Activated T-cell treated with anti-CD3 and anti-CD28 coated beads, Interleukin-2, amount 50 U/mL, for 72 hours (primary cell): ENCODE data around the gene ACTG2. TPM values are rescaled to one million over a fixed set of nuclear protein-coding genes. Genes with fewer than 3 reads are reported as not detected.
A peak's percentile ranks its signal among the peaks of the same experiment; 100 is the strongest.
"Not testable (repeated sequence)": the region's sequence is repeated elsewhere in the genome, so short reads cannot be mapped to it uniquely, and the experiment has no call there.

Experiments
- ATAC-seq, 2 donors: fragments of 150-1000 bp; cut with Tn5 transposase; replicated peaks in 1 of 2; 2 replicates each; pipeline ENCODE4 v1.10.0; 2021; ENCODE audit warnings: moderate library complexity in 2 of 2, mild to moderate bottlenecking in 1 of 2
- DNase-seq, 2 donors: peaks; one replicate each; pipeline ENCODE4 v3.0.0; 2021 to 2022; ENCODE audit warnings: mixed read lengths in 1 of 2
- H3K27ac Mint-ChIP-seq: one replicate; pipeline ENCODE4 v1.8.0; 2022; ENCODE audit warnings: mild to moderate bottlenecking, moderate library complexity, mixed read lengths
- H3K27me3 Mint-ChIP-seq: one replicate; pipeline ENCODE4 v1.8.0; 2022; ENCODE audit warnings: low read depth, mixed read lengths
- H3K36me3 Mint-ChIP-seq, 2 donors: one replicate each; pipeline ENCODE4 v1.8.0; 2022; ENCODE audit warnings: mixed read lengths in 2 of 2, mild to moderate bottlenecking in 1 of 2; ENCODE audit not compliant: insufficient read depth in 2 of 2
- H3K4me1 Mint-ChIP-seq: one replicate; pipeline ENCODE4 v1.8.0; 2022; ENCODE audit warnings: low read depth, mixed read lengths
- H3K4me3 Mint-ChIP-seq, 2 donors: one replicate each; pipeline ENCODE4 v1.8.0; 2022; ENCODE audit warnings: mild to moderate bottlenecking in 2 of 2, mixed read lengths in 2 of 2, moderate library complexity in 2 of 2
- H3K9me3 Mint-ChIP-seq, 2 donors: one replicate each; pipeline ENCODE4 v1.8.0; 2022; ENCODE audit warnings: mixed read lengths in 2 of 2
- total RNA-seq, 2 donors: library from RNA; stranded (reverse); gene quantifications; one replicate each; pipeline ENCODE4 v1.2.3, GENCODE V29; 2022

ACTG2 gene
- total RNA-seq, 2 donors from 2014 or later = 0.22 TPM; not detected in 1

- H3K36me3 Mint-ChIP-seq = peaks cover 3 to 30% of the 10 kb centered on the region in 2 donors
- no peak overlapping the region for H3K4me3 Mint-ChIP-seq
- H3K9me3 Mint-ChIP-seq = no peaks in the 10 kb centered on the region
- peaks cover 82% of the 10 kb centered on the region for H3K4me1 Mint-ChIP-seq
- H3K27me3 Mint-ChIP-seq = no peaks in the 10 kb centered on the region
- DNase-seq = no peak
- no peak overlapping the region for H3K27ac Mint-ChIP-seq
- ATAC-seq = no peak
Measured at GRCh38 chr2:73937899-73938298, 45.1 kb downstream of the ACTG2 start.

- DNase-seq = peak; percentile 11 to 29
- Mint-ChIP-seq H3K4me1 (peaks cover 81% of the 10 kb centered on the region), H3K27me3 (no peaks in the 10 kb centered on the region), H3K36me3 (peaks cover 0 to 26% of the 10 kb centered on the region in 2 donors), H3K4me3 (peak overlapping the region in 1 of 2 donors; percentile 54), H3K9me3 (no peaks in the 10 kb centered on the region), H3K27ac (no peak overlapping the region)
- peak; percentile 93 to 94 for ATAC-seq
Measured at GRCh38 chr2:73938718-73939352, 46.0 kb downstream of the ACTG2 start.

GRCh38 chr2:73939419-73939818 is 46.6 kb downstream of the ACTG2 start:
- Mint-ChIP-seq H3K36me3 (peaks cover 0 to 27% of the 10 kb centered on the region in 2 donors), H3K4me1 (peaks cover 85% of the 10 kb centered on the region), H3K9me3 (no peaks in the 10 kb centered on the region), H3K27me3 (no peaks in the 10 kb centered on the region), H3K27ac (peak overlapping the region; percentile 21), H3K4me3 (peak overlapping the region; percentile 31 to 57)
- ATAC-seq = peak; percentile 82
- DNase-seq = peak; percentile 24 to 35

DNA sequence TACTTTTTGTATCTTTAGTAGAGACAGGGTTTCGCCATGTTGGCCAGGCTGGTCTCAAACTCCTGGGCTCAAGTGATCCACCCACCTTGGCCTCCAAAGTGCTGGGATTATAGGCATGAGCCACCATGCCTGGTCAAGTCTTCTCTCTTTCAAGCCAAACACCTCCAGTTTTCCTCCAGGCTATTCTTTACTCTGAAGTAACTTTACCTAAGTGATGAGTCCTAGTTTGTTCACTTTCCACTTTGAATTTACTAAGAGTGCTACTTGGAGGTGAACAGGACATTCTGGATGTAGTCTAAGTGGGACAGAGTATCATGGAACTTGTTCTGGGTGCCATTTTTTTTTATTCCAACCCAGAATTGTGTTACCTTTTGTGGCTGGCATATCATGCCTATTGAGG is 47.3 kb downstream of the ACTG2 start:
- not testable (repeated sequence) for ATAC-seq, H3K27me3 Mint-ChIP-seq, H3K9me3 Mint-ChIP-seq, H3K27ac Mint-ChIP-seq, DNase-seq
- H3K36me3 Mint-ChIP-seq = peaks cover 0 to 33% of the 10 kb centered on the region in 2 donors
- H3K4me1 Mint-ChIP-seq = peaks cover 91% of the 10 kb centered on the region
- H3K4me3 Mint-ChIP-seq = peak overlapping the region; percentile 31 to 57

- no peak for ATAC-seq
- Mint-ChIP-seq H3K9me3 (no peaks in the 10 kb centered on the region), H3K27me3 (no peaks in the 10 kb centered on the region), H3K27ac (peak overlapping the region; percentile 60), H3K4me3 (peak overlapping the region in 1 of 2 donors; percentile 10), H3K36me3 (peaks cover 0 to 29% of the 10 kb centered on the region in 2 donors), H3K4me1 (peaks cover 98% of the 10 kb centered on the region)
- DNase-seq = no peak
Measured at GRCh38 chr2:73942664-73943063, 49.9 kb downstream of the ACTG2 start.

GRCh38 chr2:73944714-73945113 is 51.9 kb downstream of the ACTG2 start:
- peaks cover 98% of the 10 kb centered on the region for H3K4me1 Mint-ChIP-seq
- H3K4me3 Mint-ChIP-seq = peak overlapping the region; percentile 37 to 51
- DNase-seq (peak; percentile 49 to 52), ATAC-seq (peak; percentile 95 to 99)
- H3K27ac Mint-ChIP-seq = peak overlapping the region; percentile 6
- peaks cover 0 to 34% of the 10 kb centered on the region in 2 donors for H3K36me3 Mint-ChIP-seq
- no peaks in the 10 kb centered on the region for H3K9me3 Mint-ChIP-seq
- no peaks in the 10 kb centered on the region for H3K27me3 Mint-ChIP-seq

DNA sequence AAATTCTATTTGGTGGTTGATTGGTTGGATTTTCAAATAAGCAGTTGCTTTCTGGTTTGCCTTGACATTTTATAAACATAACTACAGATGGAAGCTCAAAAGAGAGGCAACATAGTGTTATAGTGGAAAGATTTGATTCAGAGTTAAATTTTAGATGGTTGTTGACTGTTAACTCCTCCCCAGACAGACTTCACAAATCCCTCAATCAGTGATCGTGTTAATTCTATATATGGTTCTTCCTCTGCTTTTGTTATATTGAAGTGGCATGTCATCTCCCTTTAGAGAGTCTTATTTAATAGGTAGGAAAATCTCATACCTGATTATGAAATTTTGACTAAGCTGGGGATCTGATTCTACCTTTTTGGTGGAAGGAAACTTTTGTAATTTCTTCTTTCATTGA is 53.4 kb downstream of the ACTG2 start:
- ATAC-seq (no peak), DNase-seq (no peak)
- H3K9me3 Mint-ChIP-seq = no peaks in the 10 kb centered on the region
- peak overlapping the region; percentile 63 for H3K27ac Mint-ChIP-seq
- peaks cover 98% of the 10 kb centered on the region for H3K4me1 Mint-ChIP-seq
- peaks cover 6 to 42% of the 10 kb centered on the region in 2 donors for H3K36me3 Mint-ChIP-seq
- H3K4me3 Mint-ChIP-seq = peak overlapping the region in 1 of 2 donors; percentile 29
- H3K27me3 Mint-ChIP-seq = no peaks in the 10 kb centered on the region

- Mint-ChIP-seq H3K27ac (no peak overlapping the region), H3K4me3 (no peak overlapping the region), H3K36me3 (peaks cover 10 to 43% of the 10 kb centered on the region in 2 donors), H3K27me3 (no peaks in the 10 kb centered on the region), H3K9me3 (no peaks in the 10 kb centered on the region), H3K4me1 (peaks cover 98% of the 10 kb centered on the region)
- no peak for ATAC-seq
- DNase-seq = no peak
Measured at GRCh38 chr2:73946666-73947065, 53.9 kb downstream of the ACTG2 start.

DNA sequence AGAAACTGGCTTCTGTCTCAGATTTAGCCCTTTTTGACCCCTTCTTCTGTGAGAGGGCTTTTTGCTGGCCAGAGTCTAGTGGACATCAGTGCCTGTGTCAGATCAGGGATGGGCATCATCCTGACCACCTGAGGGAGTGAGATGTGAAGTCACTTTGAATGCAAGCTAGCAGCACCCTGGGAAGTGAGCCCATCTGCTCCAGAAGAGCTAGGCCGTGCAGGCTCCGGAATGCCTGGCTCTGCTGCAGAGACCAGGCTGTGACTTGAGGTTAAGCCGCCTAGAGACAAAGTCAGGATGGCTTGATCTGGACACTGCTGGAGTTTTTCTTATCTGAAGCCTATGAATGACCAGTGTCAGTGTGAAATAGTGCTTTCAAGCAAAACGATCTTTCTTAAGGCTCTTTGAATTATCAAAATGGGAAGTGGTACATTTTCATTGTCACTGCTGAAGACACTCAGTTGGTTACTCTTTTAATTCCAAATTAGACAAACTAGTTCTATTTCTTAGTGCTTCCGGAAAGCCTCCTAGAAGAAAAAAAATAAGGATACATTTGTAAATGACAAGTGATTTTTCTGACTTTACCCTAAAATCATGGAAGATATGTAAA is 54.7 kb downstream of the ACTG2 start:
- Mint-ChIP-seq H3K27ac (no peak overlapping the region), H3K4me1 (peaks cover 98% of the 10 kb centered on the region), H3K36me3 (peaks cover 14 to 48% of the 10 kb centered on the region in 2 donors), H3K27me3 (no peaks in the 10 kb centered on the region), H3K4me3 (no peak overlapping the region), H3K9me3 (no peaks in the 10 kb centered on the region)
- ATAC-seq (no peak), DNase-seq (no peak)

DNA sequence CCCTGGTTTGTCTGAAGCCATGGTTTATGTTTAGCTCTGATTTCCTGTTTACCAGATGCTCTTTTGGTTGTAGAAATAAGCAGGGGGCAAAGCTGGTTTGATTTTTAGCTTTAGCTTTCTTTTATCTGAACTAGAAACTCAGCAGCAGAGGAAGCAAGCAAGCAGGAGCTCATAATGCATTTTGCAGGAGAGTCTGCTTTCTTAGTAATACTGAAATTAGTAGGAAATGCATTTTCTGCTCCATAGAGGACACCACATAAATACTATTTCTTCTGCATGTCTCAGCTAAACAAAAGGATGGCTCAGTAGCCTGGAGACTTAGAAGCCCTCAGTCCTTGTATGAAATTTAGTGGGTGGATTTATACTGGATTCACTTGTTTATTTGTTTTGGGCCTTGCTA is 57.0 kb downstream of the ACTG2 start:
- Mint-ChIP-seq H3K27ac (peak overlapping the region; percentile 64), H3K27me3 (no peaks in the 10 kb centered on the region), H3K36me3 (peaks cover 19 to 50% of the 10 kb centered on the region in 2 donors), H3K9me3 (no peaks in the 10 kb centered on the region), H3K4me1 (peaks cover 83% of the 10 kb centered on the region), H3K4me3 (peak overlapping the region in 1 of 2 donors; percentile 33)
- DNase-seq (no peak), ATAC-seq (peak in 1 of 2 donors; percentile 27)

- Mint-ChIP-seq H3K4me1 (peaks cover 70% of the 10 kb centered on the region), H3K36me3 (peaks cover 23 to 59% of the 10 kb centered on the region in 2 donors), H3K9me3 (no peaks in the 10 kb centered on the region), H3K27ac (no peak overlapping the region), H3K4me3 (no peak overlapping the region), H3K27me3 (no peaks in the 10 kb centered on the region)
- DNase-seq (no peak), ATAC-seq (no peak)
Measured at GRCh38 chr2:73952499-73953446, 60.0 kb downstream of the ACTG2 start.

DNA sequence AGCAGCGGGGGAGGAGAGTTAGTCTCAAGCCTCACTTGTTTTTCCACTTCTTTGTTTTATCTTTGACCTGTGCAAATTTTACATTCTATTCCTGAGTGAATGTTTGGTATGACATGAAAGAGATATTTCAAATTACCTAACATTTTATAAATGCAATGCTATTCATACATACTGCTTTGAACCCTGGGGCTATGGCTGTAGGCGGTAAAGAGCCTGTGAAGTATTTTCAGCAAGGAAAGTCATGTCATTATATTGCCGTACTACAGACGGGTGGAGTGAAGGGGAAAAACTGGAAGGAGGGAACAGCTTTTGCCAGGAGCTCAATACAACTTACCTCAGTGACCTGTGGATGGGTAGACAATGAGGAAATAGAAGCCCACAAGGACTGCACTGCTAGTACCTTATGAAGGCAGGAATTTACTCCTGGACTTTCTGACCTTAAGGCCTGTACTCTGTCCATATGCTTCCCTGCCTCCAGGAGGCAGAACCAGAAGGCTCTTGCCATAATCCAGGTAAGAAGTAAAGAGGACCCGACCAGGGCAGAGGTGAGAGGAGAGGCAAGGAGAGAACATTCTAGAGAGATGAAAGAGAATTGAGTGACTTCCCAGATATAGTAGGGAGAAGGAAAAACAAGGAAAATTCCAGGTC is 63.5 kb downstream of the ACTG2 start:
- H3K4me1 Mint-ChIP-seq = peaks cover 43% of the 10 kb centered on the region
- no peaks in the 10 kb centered on the region for H3K9me3 Mint-ChIP-seq
- no peak overlapping the region for H3K4me3 Mint-ChIP-seq
- peaks cover 24 to 61% of the 10 kb centered on the region in 2 donors for H3K36me3 Mint-ChIP-seq
- no peak for ATAC-seq
- H3K27ac Mint-ChIP-seq = no peak overlapping the region
- H3K27me3 Mint-ChIP-seq = no peaks in the 10 kb centered on the region
- no peak for DNase-seq
